Measurements from ENCODE around the gene SETD2. TPM values are rescaled to one million over a fixed set of nuclear protein-coding genes. Genes with fewer than 3 reads are reported as not detected.

SETD2 gene
- total and polyA plus RNA-seq, 2 of the 8 experiments (the other 6 are each of a cell fraction or from before 2014, with no cell fraction given): 15.7 to 46.3 TPM

GRCh38 chr3:46966811-46967210, 197.1 kb downstream of the SETD2 start:
- Histone ChIP-seq H3K23ac (ENCODE audit: insufficient read length) (no peak overlapping the region), H3K9ac (replicated peaks in 1 of 4; ENCODE audit: extremely low read depth in 1 of 4, low read depth in 3 of 4, low read length in 3 of 4) (no peak overlapping the region), H3K36me3 (ENCODE audit: control insufficient read depth in 2 of 4, insufficient read depth in 4 of 4, low read length in 3 of 4) (peaks cover 0 to 14% (median 1%) of the 10 kb centered on the region in 4 experiments; a peak in 5 of 8 replicates), H3K27me3 (replicated peaks in 1 of 4; ENCODE audit: control insufficient read depth in 3 of 4, extremely low read depth in 1 of 4, insufficient read depth in 3 of 4, low read length in 3 of 4) (no peaks in the 10 kb centered on the region), H2BK20ac (ENCODE audit: low read length) (no peak overlapping the region), H2BK5ac (ENCODE audit: low read depth, low read length) (no peak overlapping the region; the same call in 1 of the 2 replicates), H4K20me1 (replicated peaks in 1 of 2; ENCODE audit: control insufficient read depth in 1 of 2, insufficient read depth in 2 of 2, low read length in 2 of 2) (peaks cover 30 to 42% of the 10 kb centered on the region in 2 experiments), H3K4me1 (replicated peaks in 1 of 4; ENCODE audit: control insufficient read depth in 3 of 4, insufficient read depth in 4 of 4, low read length in 3 of 4) (0 out of 7 replicates have a peak, but pooled peaks cover 0 to 2% (median under 1%) of the 10 kb centered on the region in 4 experiments), H3K56ac (replicated peaks; ENCODE audit: insufficient read length, low read depth, low read length) (no peak overlapping the region), H2BK15ac (ENCODE audit: low read length) (no peak overlapping the region), H3K4ac (replicated peaks; ENCODE audit: insufficient read length, low read depth, low read length) (no peak overlapping the region), H2AK5ac (ENCODE audit: low read depth, low read length) (no peak overlapping the region), H3K23me2 (ENCODE audit: low read depth, low read length) (no peaks in the 10 kb centered on the region), H3K9me3 (ENCODE audit: insufficient read depth in 2 of 2, low read depth in 1 of 2, low read length in 1 of 2) (peaks cover 0 to 6% of the 10 kb centered on the region in 2 experiments; a peak in 2 of 4 replicates), H3K4me2 (ENCODE audit: insufficient read depth in 1 of 2, low read depth in 2 of 2, low read length in 2 of 2) (no peak overlapping the region), H3K79me2 (ENCODE audit: control insufficient read depth in 1 of 2, insufficient read depth in 2 of 2, low read length in 2 of 2) (peaks cover 53 to 82% of the 10 kb centered on the region in 2 experiments), H4K5ac (ENCODE audit: insufficient read length, low read depth, low read length) (no peak overlapping the region), H3K27ac (ENCODE audit: low read depth, low read length) (no peak overlapping the region), H4K91ac (replicated peaks; ENCODE audit: insufficient read length, low read length) (no peak overlapping the region), H4K8ac (ENCODE audit: extremely low read depth, insufficient read depth, low read length) (no peak overlapping the region), H3K4me3 (ENCODE audit: extremely low read depth in 1 of 4, insufficient read depth in 2 of 4, low read depth in 3 of 4, low read length in 4 of 4) (no peak overlapping the region), H3K14ac (ENCODE audit: insufficient read length) (no peak overlapping the region), H2AFZ (ENCODE audit: low read length) (no peak overlapping the region), H3K18ac (ENCODE audit: extremely low read depth, low read length) (no peak overlapping the region), H2BK120ac (replicated peaks; ENCODE audit: low read depth, low read length) (no peak overlapping the region), H2BK12ac (ENCODE audit: low read depth, low read length) (no peak overlapping the region), H3K79me1 (ENCODE audit: low read depth, low read length) (peaks cover 29% of the 10 kb centered on the region)
- 91% methylated on average over 5 of the region's 5 CpGs; no CpG with 5 or more reads in 1 of the 2 experiments for WGBS, 2 experiments (ENCODE audit: extremely low coverage in 1 of 2, insufficient coverage in 1 of 2, insufficient read length in 1 of 2, insufficient replicate concordance in 2 of 2, low coverage in 1 of 2, low lambda C conversion rate in 2 of 2, missing lambda C conversion rate in 1 of 2)
- DNase-seq (ENCODE audit: low read depth in 1 of 2, low spot score in 2 of 2) (no peak), FAIRE-seq (no peak)
- POLR2A ChIA-PET (ENCODE audit: partially characterized antibody): interaction anchor here (1.0 to 2.7 kb wide), 5 partner anchors 10 to 25 kb away, joined by 3 to 7 read pairs (median 4); partner anchors contain the start of genes CCDC12 and NBEAL2
- CTCF ChIA-PET (ENCODE audit: partially characterized antibody): interaction anchor here (1.0 to 4.3 kb wide), 6 partner anchors 8 to 43 kb away, joined by 3 to 15 read pairs (median 3); no protein-coding TSS in a partner anchor
- no peak for TF ChIP-seq SUZ12 (IDR thresholded peaks at IDR 0.05; ENCODE audit: low read length)
- TF ChIP-seq RAD21 (IDR thresholded peaks at IDR 0.05 in 1 of 2, conservative IDR thresholded peaks at IDR 0.05 in 1 of 2; ENCODE audit: low read depth in 2 of 2, low read length in 2 of 2): no peak
- no peak for TF ChIP-seq BRCA1 (IDR thresholded peaks at IDR 0.05; ENCODE audit: low read depth, low read length)
- TF ChIP-seq HDAC2 (IDR thresholded peaks at IDR 0.05; ENCODE audit: borderline replicate concordance in 1 of 2, low read depth in 2 of 2, low read length in 2 of 2): no peak
- no peak for TF ChIP-seq ZNF274 (IDR thresholded peaks at IDR 0.05; ENCODE audit: borderline replicate concordance, extremely low read depth, low read length)
- no peak for TF ChIP-seq CTBP2 (IDR thresholded peaks at IDR 0.05; ENCODE audit: borderline replicate concordance, insufficient read depth, insufficient read length, low read length)
- no peak for TF ChIP-seq NRF1 (IDR thresholded peaks at IDR 0.05; ENCODE audit: low read depth, low read length)
- TF ChIP-seq GTF2F1 (IDR thresholded peaks at IDR 0.05; ENCODE audit: borderline replicate concordance, low read depth, low read length): no peak
- TF ChIP-seq TEAD4 (IDR thresholded peaks at IDR 0.05; ENCODE audit: low read depth, low read length): no peak
- TF ChIP-seq KDM5A (IDR thresholded peaks at IDR 0.05; ENCODE audit: low read length): no peak
- TF ChIP-seq JUN (IDR thresholded peaks at IDR 0.05; ENCODE audit: low read depth, low read length): no peak

Measured in H1 (cell line).